B cell (primary cell): ENCODE results near the gene PGA4. TPM values are rescaled to one million over a fixed set of nuclear protein-coding genes. Genes with fewer than 3 reads are reported as not detected.
"Not testable (repeated sequence)": the region's sequence is repeated elsewhere in the genome, so short reads cannot be mapped to it uniquely, and the experiment has no call there.

Experiments
- ATAC-seq: fragments of 200-7000 bp; cut with Tn5 transposase; one replicate; pipeline ENCODE4 v1.10.0; 2021; ENCODE audit warnings: low read depth, mild to moderate bottlenecking, moderate number of reproducible peaks, moderate library complexity
- CTCF ChIA-PET: fragments of 350-600 bp; sonication (Branson Sonifier 250); formaldehyde crosslinking; loops from one replicate; lab custom pipeline; 2021; ENCODE audit warnings: antibody characterized with exemption, inconsistent platforms; lab: Charles Lee
- POLR2A ChIA-PET: fragments of 350-600 bp; sonication (Branson Sonifier 250); formaldehyde crosslinking; loops from one replicate; lab custom pipeline; 2021; ENCODE audit warnings: antibody characterized with exemption; lab: Charles Lee
- DNase-seq: peaks from one replicate; pipeline ENCODE4 v3.0.0; 2013
- H2AFZ ChIP-seq: 2 replicates; pipeline ENCODE4 v1.6.1; 2012; ENCODE audit warnings: mild to moderate bottlenecking, low read depth, low read length; ENCODE audit not compliant: insufficient read depth, poor library complexity, severe bottlenecking
- H3K27ac ChIP-seq, 2 donors: 1 replicate in 1 of 2; 2 replicates in 1 of 2; pipeline ENCODE4 v1.5.1; 2012 to 2013; ENCODE audit warnings: low read length in 2 of 2, mild to moderate bottlenecking in 2 of 2, moderate library complexity in 1 of 2
- H3K27me3 ChIP-seq, 4 experiments: fragments of 200-600 bp in 1 of 4; sonication (generic) in 1 of 4; replicated peaks in 1 of 4; 1 replicate in 2 of 4; 2 replicates in 2 of 4; pipeline versions ENCODE4 v1.6.1 to v1.7.0; 2013 to 2016; ENCODE audit warnings: low read length in 3 of 4, mild to moderate bottlenecking in 2 of 4, mixed read lengths in 1 of 4, moderate library complexity in 1 of 4; ENCODE audit not compliant: insufficient read depth in 4 of 4, control insufficient read depth in 3 of 4; ENCODE audit errors: control extremely low read depth in 1 of 4
- H3K36me3 ChIP-seq, 2 experiments: replicated peaks in 1 of 2; 1 replicate in 1 of 2; 2 replicates in 1 of 2; pipeline versions ENCODE4 v1.6.1 to v1.7.1; 2013; ENCODE audit warnings: low read length in 1 of 2; ENCODE audit not compliant: insufficient read depth in 2 of 2, control insufficient read depth in 1 of 2; ENCODE audit errors: control extremely low read depth in 1 of 2, extremely low read depth in 1 of 2
- H3K4me1 ChIP-seq, 2 donors: fragments of 200-600 bp in 1 of 2; sonication (generic) in 1 of 2; 1 replicate in 1 of 2; 2 replicates in 1 of 2; pipeline versions ENCODE4 v1.5.1 to v1.6.1; 2013 to 2017; ENCODE audit warnings: low read length in 2 of 2; ENCODE audit not compliant: control insufficient read depth in 2 of 2, insufficient read depth in 2 of 2
- H3K4me2 ChIP-seq: replicated peaks from 2 replicates; pipeline ENCODE3; 2012; ENCODE audit warnings: mild to moderate bottlenecking, low read depth, low read length; ENCODE audit not compliant: poor library complexity, severe bottlenecking
- H3K4me3 ChIP-seq, 5 experiments: fragments of 200-600 bp in 1 of 5; sonication (generic) in 1 of 5; 1 replicate in 3 of 5; 2 replicates in 2 of 5; pipeline versions ENCODE4 v1.5.1 to v1.7.0; 2011 to 2016; ENCODE audit warnings: low read length in 4 of 5, mild to moderate bottlenecking in 4 of 5, low read depth in 2 of 5, control low read depth in 1 of 5, moderate library complexity in 1 of 5; ENCODE audit not compliant: insufficient read depth in 1 of 5; ENCODE audit errors: control extremely low read depth in 1 of 5, extremely low read depth in 1 of 5
- H3K79me2 ChIP-seq: fragments of 200-600 bp; sonication (generic); one replicate; pipeline ENCODE4 v1.6.0; 2016; ENCODE audit warnings: low read length; ENCODE audit not compliant: control insufficient read depth, insufficient read depth
- H3K9ac ChIP-seq: fragments of 200-600 bp; sonication (generic); 2 replicates; pipeline ENCODE4 v1.6.1; 2017; ENCODE audit warnings: mild to moderate bottlenecking, low read length, moderate library complexity
- H3K9me3 ChIP-seq, 3 donors: one replicate each; pipeline versions ENCODE4 v1.6.1 to v1.7.1; 2013; ENCODE audit warnings: low read length in 2 of 3; ENCODE audit not compliant: control insufficient read depth in 2 of 3, insufficient read depth in 1 of 3; ENCODE audit errors: control extremely low read depth in 1 of 3
- H4K20me1 ChIP-seq: 2 replicates; pipeline ENCODE4 v1.6.0; 2012; ENCODE audit warnings: mild to moderate bottlenecking, low read length; ENCODE audit not compliant: insufficient read depth, control insufficient read depth, poor library complexity, severe bottlenecking
- H3K27ac Mint-ChIP-seq: one replicate; pipeline ENCODE4 v1.8.0; 2021; ENCODE audit warnings: mixed read lengths
- H3K27me3 Mint-ChIP-seq: one replicate; pipeline ENCODE4 v1.8.0; 2021; ENCODE audit warnings: mixed read lengths
- H3K4me1 Mint-ChIP-seq: one replicate; pipeline ENCODE4 v1.8.0; 2021; ENCODE audit warnings: mixed read lengths
- H3K4me3 Mint-ChIP-seq: one replicate; pipeline ENCODE4 v1.8.0; 2021; ENCODE audit warnings: mixed read lengths
- H3K9me3 Mint-ChIP-seq: one replicate; pipeline ENCODE4 v1.8.0; 2022; ENCODE audit warnings: mixed read lengths; ENCODE audit not compliant: insufficient read depth
- WGBS: methylation state at CpG from one replicate; pipeline ENCODE4 v1.1.5; 2013; ENCODE audit warnings: missing lambda C conversion rate; ENCODE audit not compliant: insufficient coverage; 5-methylcytosine and 5-hydroxymethylcytosine counted together
- intact Hi-C: fragments of 100-400 bp; cut with micrococcal nuclease; formaldehyde crosslinking; loops from one replicate; pipeline ENCODE4 v1.10.0; 2022
- polyA plus RNA-seq: library from polyadenylated mRNA; depleted of rRNA; stranded (reverse); fragments of >200 nt; gene quantifications from 2 replicates; pipeline ENCODE4 v1.2.3, GENCODE V29; 2012
- total RNA-seq, 2 donors: library from RNA; stranded (reverse); fragments of 120-200 nt in 1 of 2; gene quantifications; 1 replicate in 1 of 2; 2 replicates in 1 of 2; pipeline versions ENCODE4 v1.2.3 to v1.2.4, GENCODE V29; 2013 to 2022

Gene PGA4
- total and polyA plus RNA-seq, 2 donors (not counting 1 experiment from before 2014, with no cell fraction given) = not detected

GRCh38 chr11:61203873-61204272, 18.3 kb upstream of the PGA4 start:
- H4K20me1 ChIP-seq, H3K27ac Mint-ChIP-seq, H3K79me2 ChIP-seq, H3K4me2 ChIP-seq, H3K27me3 ChIP-seq, H3K9me3 ChIP-seq, H2AFZ ChIP-seq, H3K4me3 ChIP-seq, H3K9ac ChIP-seq, H3K36me3 ChIP-seq, H3K4me3 Mint-ChIP-seq, ATAC-seq, CTCF ChIA-PET, H3K27ac ChIP-seq, H3K4me1 ChIP-seq, DNase-seq, intact Hi-C loops, POLR2A ChIA-PET, H3K4me1 Mint-ChIP-seq, H3K9me3 Mint-ChIP-seq: not testable (repeated sequence)
- WGBS = no CpG with 5 or more reads among the region's 5 CpGs
- H3K27me3 Mint-ChIP-seq = peaks cover 19% of the 10 kb centered on the region

DNA sequence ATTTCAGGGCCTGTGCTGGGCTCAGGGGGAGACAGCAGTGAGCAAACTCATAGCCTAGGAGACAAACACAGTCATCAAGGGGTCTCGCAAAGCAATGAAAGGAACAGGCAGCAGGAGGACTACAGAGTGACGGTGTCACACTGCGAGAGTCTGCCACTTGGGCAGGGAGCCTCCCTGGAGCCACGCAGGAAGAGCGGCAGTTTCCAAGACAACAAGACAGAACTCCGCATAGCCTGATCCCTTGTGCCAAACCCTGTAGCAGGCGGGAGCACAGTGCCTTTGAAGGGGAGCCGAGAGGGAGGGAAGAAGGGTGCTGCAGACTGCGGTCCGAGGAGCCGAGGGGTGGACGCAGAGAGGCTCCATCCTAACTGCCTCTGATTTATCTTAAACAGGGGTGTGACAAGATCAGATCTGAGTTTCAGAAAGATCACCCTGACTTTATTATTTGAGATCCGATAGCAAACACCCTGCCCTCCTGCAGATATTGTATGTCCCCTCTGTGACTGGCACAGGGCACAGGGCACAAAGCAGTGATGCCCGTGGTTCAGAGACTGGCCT, 17.6 kb upstream of the PGA4 start:
- H3K4me1 ChIP-seq, H3K9ac ChIP-seq, H3K4me3 ChIP-seq, H4K20me1 ChIP-seq, H3K79me2 ChIP-seq, H3K4me2 ChIP-seq, H2AFZ ChIP-seq, H3K27me3 ChIP-seq, ATAC-seq, H3K27ac ChIP-seq, H3K9me3 Mint-ChIP-seq, H3K27ac Mint-ChIP-seq, H3K4me1 Mint-ChIP-seq, CTCF ChIA-PET, intact Hi-C loops, H3K4me3 Mint-ChIP-seq, H3K36me3 ChIP-seq, POLR2A ChIA-PET, DNase-seq, H3K9me3 ChIP-seq: not testable (repeated sequence)
- H3K27me3 Mint-ChIP-seq = peaks cover 14% of the 10 kb centered on the region
- WGBS = over 99% methylated on average over 11 of the region's 14 CpGs

- H3K9me3 ChIP-seq, H3K27ac ChIP-seq, H4K20me1 ChIP-seq, H3K9ac ChIP-seq, intact Hi-C loops, H3K36me3 ChIP-seq, H3K27me3 Mint-ChIP-seq, H3K27me3 ChIP-seq, H3K27ac Mint-ChIP-seq, CTCF ChIA-PET, H3K4me2 ChIP-seq, H2AFZ ChIP-seq, H3K4me1 ChIP-seq, ATAC-seq, H3K4me3 ChIP-seq, DNase-seq, H3K4me3 Mint-ChIP-seq, POLR2A ChIA-PET, H3K9me3 Mint-ChIP-seq, H3K4me1 Mint-ChIP-seq, H3K79me2 ChIP-seq: not testable (repeated sequence)
- no CpG with 5 or more reads among the region's 9 CpGs for WGBS
Observed at GRCh38 chr11:61207636-61208310, 14.4 kb upstream of the PGA4 start.

GRCh38 chr11:61210629-61211028, 11.5 kb upstream of the PGA4 start:
- WGBS = no CpG with 5 or more reads among the region's 6 CpGs
- H3K27me3 Mint-ChIP-seq, H3K9me3 ChIP-seq, H3K4me1 Mint-ChIP-seq, H3K27me3 ChIP-seq, CTCF ChIA-PET, H3K4me2 ChIP-seq, ATAC-seq, H3K36me3 ChIP-seq, H4K20me1 ChIP-seq, H2AFZ ChIP-seq, H3K4me3 ChIP-seq, intact Hi-C loops, H3K27ac ChIP-seq, H3K79me2 ChIP-seq, H3K27ac Mint-ChIP-seq, H3K4me3 Mint-ChIP-seq, H3K9me3 Mint-ChIP-seq, H3K9ac ChIP-seq, DNase-seq, POLR2A ChIA-PET, H3K4me1 ChIP-seq: not testable (repeated sequence)
